Right renal cortex interstitium (tissue), 3 donors: Measurements from ENCODE around the gene RBCK1. TPM values are rescaled to one million over a fixed set of nuclear protein-coding genes. Genes with fewer than 3 reads are reported as not detected.
A peak's percentile ranks its signal among the peaks of the same experiment; 100 is the strongest.

Experiments
- DNase-seq, 3 donors: peaks; one replicate each; pipeline ENCODE4 v3.0.0-alpha.2; 2013; ENCODE audit warnings: low read depth in 3 of 3, low spot score in 2 of 3
- polyA plus RNA-seq, 3 donors: library from polyadenylated mRNA; unstranded; fragments of 120-200 nt; gene quantifications; one replicate each; pipeline ENCODE4 v1.2.1, GENCODE V29; 2013; ENCODE audit not compliant: insufficient read length in 3 of 3

RBCK1 gene
- polyA plus RNA-seq, 3 donors: 68.3 to 74.2 (median 70.9) TPM

DNA sequence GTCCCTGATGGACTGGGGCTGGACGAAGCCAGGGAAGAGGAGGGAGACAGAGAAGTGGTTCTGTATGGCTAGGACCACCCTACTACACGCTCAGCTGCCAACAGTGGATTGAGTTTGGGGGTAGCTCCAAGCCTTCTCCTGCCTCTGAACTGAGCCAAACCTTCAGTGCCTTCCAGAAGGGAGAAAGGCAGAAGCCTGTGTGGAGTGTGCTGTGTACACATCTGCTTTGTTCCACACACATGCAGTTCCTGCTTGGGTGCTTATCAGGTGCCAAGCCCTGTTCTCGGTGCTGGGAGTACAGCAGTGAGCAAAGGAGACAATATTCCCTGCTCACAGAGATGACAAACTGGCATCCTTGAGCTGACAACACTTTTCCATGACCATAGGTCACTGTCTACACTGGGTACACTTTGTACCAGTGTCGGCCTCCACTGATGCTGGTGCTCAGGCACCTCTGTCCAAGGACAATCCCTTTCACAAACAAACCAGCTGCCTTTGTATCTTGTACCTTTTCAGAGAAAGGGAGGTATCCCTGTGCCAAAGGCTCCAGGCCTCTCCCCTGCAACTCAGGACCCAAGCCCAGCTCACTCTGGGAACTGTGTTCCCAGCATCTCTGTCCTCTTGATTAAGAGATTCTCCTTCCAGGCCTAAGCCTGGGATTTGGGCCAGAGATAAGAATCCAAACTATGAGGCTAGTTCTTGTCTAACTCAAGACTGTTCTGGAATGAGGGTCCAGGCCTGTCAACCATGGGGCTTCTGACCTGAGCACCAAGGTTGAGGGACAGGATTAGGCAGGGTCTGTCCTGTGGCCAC, 11.3 kb upstream of the RBCK1 start:
- no peak for DNase-seq

DNA sequence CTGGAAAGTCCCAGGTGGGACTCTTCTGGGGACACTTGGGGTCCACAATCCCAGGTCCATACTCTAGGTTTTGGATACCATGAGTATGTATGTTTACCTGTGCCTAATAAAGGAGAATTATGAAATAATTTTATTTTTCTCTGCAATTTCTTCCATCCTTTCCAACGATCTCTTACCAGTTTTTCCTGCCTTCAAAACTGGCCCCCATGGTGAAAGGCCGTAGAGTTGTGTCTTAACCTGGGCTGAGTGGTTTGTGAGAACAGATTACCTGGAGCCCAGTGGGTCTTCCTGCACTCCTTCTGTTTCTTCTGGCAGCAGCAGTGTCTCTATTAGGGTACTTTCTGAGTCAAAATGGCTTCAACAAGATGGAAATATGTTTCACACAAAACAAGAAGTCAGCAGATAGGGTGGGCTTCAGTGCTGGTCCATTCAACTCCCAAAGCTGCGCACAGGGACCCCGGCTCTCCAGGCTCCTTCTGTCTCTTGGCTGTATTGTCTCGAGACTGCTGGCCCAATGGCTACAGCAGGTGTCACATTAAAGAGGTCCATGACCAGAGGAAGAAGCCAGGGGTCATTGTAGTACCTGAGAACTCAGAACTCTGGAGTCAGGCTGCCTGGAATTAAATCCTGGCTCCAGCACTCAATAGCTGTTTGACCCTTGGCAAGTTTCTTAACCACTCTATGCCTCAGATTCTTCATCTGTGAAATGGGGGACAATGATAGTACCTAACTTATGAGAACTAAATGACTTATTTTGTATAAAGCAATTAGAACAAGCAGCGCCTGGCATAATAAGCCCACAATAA, 10.5 kb upstream of the RBCK1 start:
- no peak for DNase-seq

DNA sequence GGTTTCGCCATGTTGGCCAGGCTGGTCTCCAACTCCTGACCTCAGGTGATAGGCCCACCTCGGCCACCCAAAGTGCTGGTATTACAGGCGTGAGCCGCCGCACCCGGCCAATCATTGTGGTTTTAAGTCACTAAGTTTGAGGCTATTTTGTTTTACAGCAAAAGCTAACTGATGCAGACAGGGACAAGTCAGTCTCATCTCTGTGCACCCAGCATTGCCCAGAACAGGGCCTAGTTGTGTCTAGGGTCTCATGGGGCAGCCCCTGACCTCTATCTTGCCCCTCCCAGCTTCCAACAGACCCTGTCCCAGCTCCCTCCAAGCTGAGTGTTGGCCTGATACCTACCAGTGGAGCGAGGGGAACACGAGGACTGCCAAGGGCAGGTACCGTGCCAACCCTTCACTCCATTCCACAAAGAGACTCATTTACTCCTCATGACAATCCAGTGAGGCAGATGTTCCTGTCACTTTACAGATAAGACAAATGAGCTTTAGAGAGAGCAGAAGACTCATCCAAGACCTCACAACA, 8.9 kb upstream of the RBCK1 start:
- DNase-seq: no peak

DNA sequence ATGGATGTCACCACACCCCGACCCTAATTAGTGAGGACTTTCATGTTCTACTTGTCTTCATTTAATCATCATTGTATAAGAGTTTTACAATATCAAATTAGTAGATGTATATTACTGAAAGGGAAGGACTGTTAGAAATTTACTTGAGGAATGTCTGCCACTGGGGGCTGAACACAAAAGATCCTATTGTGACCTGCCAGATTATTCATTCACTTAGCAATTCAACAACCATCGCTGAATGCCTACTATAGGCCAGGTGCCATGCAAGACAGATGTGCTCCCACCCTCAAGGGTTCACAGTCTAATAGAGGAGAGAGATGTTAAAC, 8.0 kb upstream of the RBCK1 start:
- DNase-seq: no peak

DNA sequence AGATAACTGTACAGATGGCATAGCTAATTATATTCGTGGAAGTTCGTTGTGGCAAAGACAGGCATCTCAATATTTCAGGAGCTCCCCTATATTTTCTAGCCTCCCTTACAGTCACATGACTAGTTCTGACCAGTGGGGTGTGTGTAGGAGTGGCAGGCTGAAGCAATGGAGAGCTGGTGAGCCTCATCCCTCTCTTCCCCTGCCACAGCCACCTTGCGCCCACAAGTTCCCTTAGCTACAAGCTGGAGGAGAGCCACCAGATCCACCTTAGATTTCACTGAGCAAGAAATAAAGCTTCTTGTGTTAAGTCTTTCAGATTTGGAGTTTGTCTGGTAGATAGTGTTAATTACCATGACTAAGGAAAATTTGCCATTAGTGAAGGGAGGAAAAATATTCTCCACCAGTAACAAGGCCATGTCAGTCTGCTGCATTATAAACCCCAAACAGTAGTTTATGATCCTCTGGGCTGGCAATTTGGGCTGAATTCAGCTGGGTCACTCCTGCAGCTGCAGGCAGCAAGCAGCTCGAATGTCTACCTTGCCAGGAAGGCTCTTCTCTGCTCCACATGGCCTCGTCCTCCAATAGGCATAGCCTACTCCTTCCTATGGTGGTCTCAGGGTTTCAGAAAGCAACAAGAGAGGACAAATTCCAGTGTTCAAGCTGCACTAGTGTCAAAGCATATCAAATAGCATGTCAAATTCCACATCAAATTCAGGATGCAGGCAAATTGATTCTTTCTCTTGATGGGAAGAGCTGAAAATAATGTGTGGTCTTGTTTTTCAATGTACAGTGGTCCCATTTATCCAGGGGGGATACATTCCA, 7.4 kb upstream of the RBCK1 start:
- DNase-seq: no peak

DNA sequence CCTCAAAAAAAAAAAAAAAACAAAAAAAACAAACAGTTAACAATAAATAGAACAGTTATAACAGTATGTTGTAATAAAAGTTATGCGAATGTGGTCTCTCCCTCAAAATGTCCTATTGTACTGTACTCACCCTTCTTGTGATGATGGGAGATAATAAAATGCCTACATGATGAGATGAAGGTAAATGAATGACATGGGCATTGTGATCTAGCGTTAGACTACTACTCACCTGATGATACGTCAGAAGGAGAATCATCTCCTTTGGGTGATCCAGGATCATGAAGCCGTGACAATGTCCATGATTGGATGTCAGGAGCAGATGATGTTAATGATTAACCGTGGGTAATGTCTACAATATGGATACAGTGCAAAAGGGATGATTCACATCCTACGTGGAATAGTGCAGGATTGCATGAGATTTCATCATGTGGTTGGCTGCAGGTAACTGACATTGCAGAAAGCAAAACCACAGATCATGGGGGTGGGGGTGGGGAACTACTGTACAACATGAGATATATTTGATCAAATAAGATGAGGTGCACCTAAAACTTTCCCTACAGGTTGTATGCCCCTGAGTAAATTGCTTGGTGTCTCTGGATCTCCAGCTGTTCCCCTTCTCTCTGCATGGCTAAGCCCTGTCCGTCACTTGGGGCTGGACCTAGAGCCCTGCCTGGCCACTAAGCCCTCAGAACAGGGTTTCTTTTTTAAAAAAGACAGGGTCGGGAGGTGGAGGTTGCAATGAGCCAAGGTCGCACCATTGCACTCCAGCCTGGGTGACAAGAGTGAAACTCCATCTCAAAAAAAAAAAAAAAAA, 6.2 kb upstream of the RBCK1 start:
- DNase-seq: no peak

DNA sequence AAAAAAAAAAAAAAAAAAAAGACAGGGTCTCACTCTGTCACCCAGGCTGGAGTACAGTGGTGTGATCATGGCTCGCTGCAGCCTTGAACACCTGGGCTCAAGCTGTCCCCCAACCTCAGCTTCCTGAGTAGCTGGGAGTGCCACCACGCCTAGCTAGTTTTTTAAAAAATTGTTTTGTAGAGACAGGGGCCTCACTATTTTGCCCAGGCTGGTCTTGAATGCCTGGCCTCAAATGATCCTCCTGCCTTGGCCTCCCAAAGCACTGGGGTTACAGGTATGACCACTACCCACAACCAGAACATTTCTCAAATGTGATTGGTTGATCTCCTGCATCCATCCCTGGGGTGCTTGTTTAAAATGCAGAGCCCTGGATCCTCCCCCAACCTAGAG, 5.6 kb upstream of the RBCK1 start:
- no peak for DNase-seq

DNA sequence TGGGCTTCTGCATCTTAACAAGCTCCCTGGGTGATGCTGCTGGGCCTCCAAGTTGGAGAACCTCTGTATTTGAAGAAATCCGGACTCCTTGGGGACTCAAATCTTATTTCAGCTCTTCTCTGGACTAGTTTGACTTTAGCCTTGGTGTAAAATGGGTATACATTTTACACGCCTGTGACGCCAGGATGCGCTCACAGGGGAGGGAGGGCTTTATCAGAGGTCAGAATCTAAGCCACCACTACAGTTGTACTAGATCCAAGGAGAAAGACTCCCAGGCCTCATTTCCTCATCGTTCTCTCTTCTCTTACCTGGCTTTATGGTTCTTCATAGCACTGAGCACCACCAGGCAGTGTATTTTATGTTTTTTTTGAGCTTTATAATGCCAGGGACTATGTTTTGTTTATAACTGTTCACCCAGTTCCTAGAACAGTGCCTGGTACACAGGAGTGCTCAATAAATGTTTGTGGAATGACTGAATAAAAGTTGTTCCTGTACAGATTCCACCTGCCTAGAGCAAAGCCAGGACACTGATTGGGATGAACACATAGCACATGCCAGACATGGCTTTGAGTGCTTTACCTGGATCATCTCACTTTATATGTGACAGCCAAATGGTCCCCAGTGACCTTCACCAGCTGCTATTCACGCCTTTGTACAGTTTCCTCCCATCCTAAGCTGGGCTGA, 5.1 kb upstream of the RBCK1 start:
- no peak for DNase-seq

DNA sequence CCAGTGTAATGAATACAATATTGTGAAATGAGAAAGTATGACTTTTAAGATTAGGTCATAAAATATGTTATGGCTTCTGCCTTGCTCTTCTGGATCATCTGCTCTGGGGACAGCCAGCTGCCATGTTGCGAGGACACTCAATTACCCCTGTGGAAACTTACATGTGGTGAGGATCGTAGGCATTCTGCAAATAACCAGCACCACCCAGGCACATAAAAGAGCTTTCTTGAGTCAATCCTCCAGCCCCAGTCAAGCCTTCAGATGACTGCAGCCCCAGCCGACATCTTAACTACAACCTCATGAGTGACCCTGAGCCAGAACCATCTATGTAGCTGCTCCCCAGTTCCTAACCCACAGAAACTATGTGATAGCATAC, 4.5 kb upstream of the RBCK1 start:
- DNase-seq: no peak

DNA sequence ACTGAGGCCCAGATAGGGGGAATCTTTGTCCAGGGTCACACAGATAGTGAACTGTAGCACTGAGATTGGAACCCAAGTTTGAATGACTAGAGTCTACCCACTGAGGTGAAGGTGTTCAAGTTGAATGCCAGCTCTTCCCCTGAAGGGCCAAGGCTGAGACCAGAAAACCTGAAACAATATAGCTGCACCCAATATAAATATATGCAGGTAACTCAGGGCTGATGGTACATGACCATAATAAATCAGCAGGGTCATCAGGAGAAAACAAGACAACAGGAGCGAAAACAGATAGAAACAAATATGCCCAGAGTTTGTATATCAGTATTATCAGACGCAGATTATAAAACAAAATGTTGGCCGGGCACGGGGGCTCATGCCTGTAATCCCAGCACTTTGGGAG, 4.0 kb upstream of the RBCK1 start:
- no peak for DNase-seq

DNA sequence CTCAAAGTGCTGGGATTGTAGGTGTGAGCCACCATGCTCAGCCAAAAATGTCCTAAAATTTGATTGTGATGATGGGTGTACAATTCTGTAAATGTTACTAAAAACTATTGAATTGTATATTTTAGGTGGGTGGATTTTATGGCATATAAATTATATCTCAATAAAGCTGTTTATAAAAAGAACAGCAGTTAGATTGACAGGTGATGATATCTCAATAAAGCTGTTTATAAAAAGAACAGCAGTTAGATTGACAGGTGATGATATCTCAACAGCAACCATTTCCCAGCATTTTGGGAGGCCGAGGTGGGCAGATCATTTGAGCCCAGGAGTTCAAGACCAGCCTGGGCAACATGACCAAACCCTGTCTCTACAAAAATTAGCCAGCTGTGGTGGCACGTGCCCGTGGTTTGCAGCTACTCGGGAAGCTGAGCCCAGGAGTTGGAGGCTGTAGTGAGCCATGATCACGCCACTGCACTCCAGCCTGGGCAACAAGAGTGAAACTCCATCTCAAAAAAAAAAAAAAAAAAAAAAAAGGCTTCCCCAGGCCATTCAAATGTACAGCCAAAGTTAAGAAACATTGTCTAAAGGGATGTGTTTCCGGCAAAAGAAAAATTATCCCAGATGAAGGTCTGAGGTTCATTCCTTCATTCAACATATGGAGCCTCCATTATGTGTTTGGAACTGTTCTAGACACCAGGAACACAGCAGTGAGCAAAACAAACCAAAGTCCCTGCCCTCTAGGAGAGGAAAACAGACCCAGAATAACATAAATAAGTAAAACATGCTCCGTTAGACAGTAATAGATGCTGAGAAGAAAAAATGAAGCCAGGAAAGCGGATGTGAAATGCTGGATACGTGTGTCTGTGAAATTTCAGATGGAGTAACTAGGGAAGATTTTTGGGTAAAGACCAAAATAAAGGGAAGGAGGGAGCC, 1.6 kb upstream of the RBCK1 start:
- DNase-seq: no peak

DNA sequence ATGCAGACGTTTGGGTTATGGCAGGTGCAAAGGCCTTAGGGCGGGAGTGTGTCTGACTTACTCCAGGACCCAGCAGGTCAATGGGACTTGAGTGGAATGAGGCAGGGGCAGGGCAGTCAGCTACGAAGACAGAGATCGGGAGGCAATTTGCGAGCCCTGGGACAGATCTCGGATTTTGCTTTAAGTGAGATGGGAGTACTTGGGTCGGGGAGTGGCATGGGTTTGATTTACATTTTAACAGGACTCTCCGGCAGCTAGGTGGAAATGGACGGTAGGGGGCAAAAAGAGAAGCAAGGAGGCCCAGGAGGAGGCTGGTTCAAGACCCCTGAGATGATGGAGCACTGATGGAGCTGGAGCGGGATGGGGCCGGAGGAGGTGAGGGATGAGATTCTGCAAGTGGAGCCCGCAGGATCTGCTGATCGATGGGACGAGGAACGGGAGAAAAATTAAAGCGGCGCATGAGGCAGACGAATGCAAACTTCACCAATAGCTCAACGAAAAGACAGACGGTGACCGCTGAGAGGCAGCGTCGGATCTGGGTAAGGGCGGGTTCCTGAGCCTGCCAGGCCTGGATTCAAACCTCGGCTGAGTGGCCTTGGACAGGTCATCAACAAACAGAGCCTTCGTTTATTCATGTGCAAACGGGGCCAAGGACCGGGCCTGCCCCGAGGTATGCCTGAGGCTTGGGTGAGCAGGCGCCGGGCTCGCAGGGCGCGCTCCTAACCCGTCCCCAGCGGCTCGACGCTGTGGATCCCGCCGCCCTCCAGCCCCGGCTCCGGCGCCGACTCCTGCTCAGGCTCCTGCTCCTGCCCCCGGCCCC, 756 bp upstream of the RBCK1 start:
- DNase-seq: peak in 2 of 3 donors; percentile 46 to 48

DNA sequence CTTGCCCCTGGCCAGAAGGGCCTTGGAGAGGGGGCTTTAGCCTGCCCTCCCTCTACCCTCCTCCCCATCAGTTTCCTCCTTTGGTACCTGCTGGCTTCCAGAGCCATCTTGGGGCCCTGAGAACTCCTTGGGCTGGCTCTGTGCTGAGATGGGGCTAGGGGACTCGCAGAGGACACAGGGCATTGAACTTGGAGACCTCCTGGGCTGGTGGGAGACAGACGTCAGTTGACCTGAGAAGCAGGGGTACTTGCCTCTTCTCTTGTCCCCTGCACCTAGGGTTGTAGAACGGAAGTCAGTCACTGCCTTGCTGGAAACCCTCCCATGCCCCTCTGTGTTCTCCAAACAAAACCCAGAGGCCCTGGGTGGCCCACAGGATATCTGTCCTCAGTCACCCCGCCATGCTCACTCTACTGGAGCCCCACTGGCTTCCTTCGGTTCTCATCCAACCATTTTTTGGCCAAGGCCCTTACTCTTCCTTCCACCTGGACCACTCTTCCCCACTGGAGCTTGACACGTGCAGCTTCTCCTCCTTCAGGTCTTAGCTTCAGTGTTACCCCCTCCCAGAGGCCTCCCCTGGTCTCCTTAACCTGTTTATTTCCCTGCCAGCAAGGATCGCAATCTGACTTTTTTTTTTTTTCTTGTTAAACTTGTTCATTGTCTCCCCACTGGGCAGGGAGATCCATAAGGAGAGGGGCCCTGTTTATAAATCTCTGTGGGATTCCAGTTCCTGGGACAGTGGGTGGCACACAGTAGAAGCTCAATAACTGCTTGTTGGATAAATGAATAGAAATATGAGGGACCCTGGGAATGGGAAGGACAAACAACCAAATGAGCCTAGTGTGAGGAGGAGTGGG, 971 bp downstream of the RBCK1 start:
- no peak for DNase-seq

DNA sequence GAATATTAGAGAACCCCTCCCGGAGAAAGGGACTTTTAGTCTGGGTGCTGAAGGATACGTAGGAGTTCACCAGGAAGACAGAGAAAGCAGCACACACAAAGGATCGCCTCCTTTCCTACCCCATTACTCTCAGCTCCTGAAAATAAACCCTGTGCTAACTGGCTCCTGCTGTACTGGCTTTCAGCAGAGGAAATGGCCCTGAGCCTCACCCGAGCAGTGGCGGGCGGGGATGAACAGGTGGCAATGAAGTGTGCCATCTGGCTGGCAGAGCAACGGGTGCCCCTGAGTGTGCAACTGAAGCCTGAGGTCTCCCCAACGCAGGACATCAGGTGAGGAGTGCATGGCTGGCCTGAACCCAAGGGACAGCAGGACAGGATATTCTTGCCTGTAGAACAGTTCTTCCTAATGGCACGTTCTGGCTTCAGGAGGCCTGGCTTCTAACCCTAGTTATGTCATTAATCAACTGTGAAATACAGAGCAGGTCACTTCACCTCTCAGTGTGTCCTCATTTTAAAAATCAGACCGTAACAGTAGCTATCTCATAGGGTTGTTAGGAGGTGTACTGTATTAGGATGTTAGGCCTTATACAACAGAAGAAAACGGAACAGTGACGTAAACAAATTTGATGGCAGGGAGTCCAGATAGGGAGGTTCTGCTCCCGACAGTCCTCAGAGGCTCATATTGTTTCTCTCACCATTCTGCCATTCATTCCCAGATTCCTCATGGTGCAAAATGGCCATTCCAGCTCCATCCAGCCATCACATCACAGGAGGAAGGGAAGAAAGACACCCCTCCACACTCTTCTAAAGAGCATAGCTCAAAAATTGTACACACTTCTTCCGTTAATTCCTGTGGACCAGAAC, 1.8 kb downstream of the RBCK1 start:
- no peak for DNase-seq

DNA sequence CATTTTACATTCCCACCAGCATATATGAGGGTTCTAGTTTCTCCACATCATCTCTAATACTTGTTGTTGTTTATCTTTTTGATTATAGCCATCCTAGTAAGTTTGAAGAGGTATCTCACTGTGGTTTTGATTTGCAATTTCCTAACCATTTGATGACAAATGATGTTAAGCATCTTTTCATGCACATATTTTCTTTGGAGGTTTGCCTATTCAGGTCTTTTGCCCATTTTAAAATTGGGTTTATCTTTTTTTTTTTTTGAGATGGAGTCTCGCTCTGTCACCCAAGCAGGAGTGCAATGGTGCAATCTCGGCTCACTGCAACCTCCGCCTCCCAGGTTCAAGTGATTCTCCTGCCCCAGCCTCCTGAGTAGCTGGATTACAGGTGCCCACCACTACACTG, 4.0 kb downstream of the RBCK1 start:
- DNase-seq: no peak

DNA sequence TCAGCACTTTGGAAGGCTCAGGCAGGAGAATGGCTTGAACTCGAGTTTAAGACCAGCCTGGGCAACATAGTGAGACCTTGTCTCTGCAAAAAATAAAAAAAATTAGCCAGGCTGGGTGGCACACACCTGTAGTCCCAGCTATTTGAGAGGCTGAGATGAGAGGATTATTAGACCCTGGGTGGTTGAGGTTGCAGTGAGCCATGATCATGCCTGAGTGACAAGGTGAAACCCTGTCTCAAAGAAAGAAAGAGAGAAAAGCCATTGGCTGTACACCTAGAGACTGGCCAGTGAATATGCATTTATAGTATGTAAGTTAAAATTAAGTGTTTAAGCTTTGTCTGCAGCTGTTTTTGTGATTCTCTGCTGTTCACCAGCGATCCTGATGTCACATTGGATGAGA, 6.1 kb downstream of the RBCK1 start:
- no peak for DNase-seq
